Fibroblast of lung (primary cell): ENCODE measurements around the gene SFSWAP. TPM values are rescaled to one million over a fixed set of nuclear protein-coding genes. Genes with fewer than 3 reads are reported as not detected.

Experiments used
- DNase-seq, 2 donors: peaks; one replicate each; pipeline versions ENCODE4 v3.0.0 to v3.0.0-alpha.2; 2010; ENCODE audit warnings: low read depth in 2 of 2
- H2AFZ ChIP-seq: 2 replicates; pipeline ENCODE4 v1.5.1; 2012; ENCODE audit warnings: low read length, control low read depth, inconsistent platforms
- H3K27ac ChIP-seq: 2 replicates; pipeline ENCODE4 v1.5.1; 2011; ENCODE audit warnings: low read length, control low read depth; ENCODE audit not compliant: insufficient read depth
- H3K27me3 ChIP-seq: 2 replicates; pipeline ENCODE4 v1.5.1; 2011; ENCODE audit warnings: mild to moderate bottlenecking, low read length; ENCODE audit not compliant: control insufficient read depth, insufficient read depth
- H3K36me3 ChIP-seq: 2 replicates; pipeline ENCODE4 v1.5.1; 2011; ENCODE audit warnings: low read length; ENCODE audit not compliant: control insufficient read depth, insufficient read depth
- H3K4me1 ChIP-seq: 2 replicates; pipeline ENCODE4 v1.5.1; 2011; ENCODE audit warnings: low read length; ENCODE audit not compliant: control insufficient read depth, insufficient read depth; ENCODE audit errors: extremely low read depth
- H3K4me2 ChIP-seq: 2 replicates; pipeline ENCODE4 v1.5.1; 2011; ENCODE audit warnings: low read length, control low read depth; ENCODE audit not compliant: insufficient read depth; ENCODE audit errors: extremely low read depth
- H3K4me3 ChIP-seq, 4 experiments: fragments of 200-600 bp in 1 of 4; sonication (generic) in 1 of 4; replicated peaks in 1 of 4; 2 replicates each; pipeline ENCODE4 v1.5.1; 2011 to 2016; ENCODE audit warnings: low read length in 4 of 4, low read depth in 3 of 4, mild to moderate bottlenecking in 3 of 4, control low read depth in 2 of 4, inconsistent platforms in 1 of 4, mixed read lengths in 1 of 4; ENCODE audit not compliant: insufficient read depth in 1 of 4; ENCODE audit errors: control extremely low read depth in 1 of 4
- H3K79me2 ChIP-seq: 2 replicates; pipeline ENCODE4 v1.5.1; 2012; ENCODE audit warnings: mild to moderate bottlenecking, low read length, inconsistent platforms; ENCODE audit not compliant: control insufficient read depth, insufficient read depth
- H3K9ac ChIP-seq: 2 replicates; pipeline ENCODE4 v1.5.1; 2011; ENCODE audit warnings: mild to moderate bottlenecking, low read length, control low read depth; ENCODE audit not compliant: insufficient read depth
- H3K9me3 ChIP-seq: 2 replicates; pipeline ENCODE4 v1.5.1; 2012; ENCODE audit warnings: low read depth, low read length; ENCODE audit not compliant: control insufficient read depth, insufficient read depth
- H4K20me1 ChIP-seq: 2 replicates; pipeline ENCODE4 v1.5.1; 2011; ENCODE audit warnings: low read length; ENCODE audit not compliant: control insufficient read depth, insufficient read depth; ENCODE audit errors: extremely low read depth
- CTCF ChIP-seq, 2 donors: IDR thresholded peaks in 1 of 2; conservative IDR thresholded peaks in 1 of 2; 1 replicate in 1 of 2; 2 replicates in 1 of 2; pipeline ENCODE4 v1.5.1; 2011 to 2012; ENCODE audit warnings: low read length in 2 of 2, control low read depth in 1 of 2, inconsistent platforms in 1 of 2, low read depth in 1 of 2, mild to moderate bottlenecking in 1 of 2
- EZH2 ChIP-seq: IDR thresholded peaks from 2 replicates; pipeline ENCODE4 v1.5.1; 2012; ENCODE audit warnings: low read length, control low read depth, mild to moderate bottlenecking; ENCODE audit errors: missing control alignments
- polyA plus RNA-seq, 2 donors: library from polyadenylated mRNA; depleted of rRNA in 1 of 2; stranded (reverse) in 1 of 2; unstranded in 1 of 2; fragments of >200 nt; gene quantifications; 2 replicates each; pipeline ENCODE4 v1.2.1, GENCODE V29; 2011 to 2012; ENCODE audit warnings: missing spikeins in 1 of 2
- total RNA-seq: library from RNA; depleted of rRNA; stranded (reverse); fragments of >200 nt; gene quantifications from 2 replicates; pipeline ENCODE4 v1.2.1, GENCODE V29; 2014

The SFSWAP gene
- total and polyA plus RNA-seq, 2 donors (not counting 1 experiment from before 2014, with no cell fraction given) = 9.9 to 23.3 TPM

- no peak for DNase-seq
- H3K9ac ChIP-seq = no peak overlapping the region
- no peak overlapping the region for H2AFZ ChIP-seq
- H3K4me1 ChIP-seq = no peaks in the 10 kb centered on the region
- no peaks in the 10 kb centered on the region for H4K20me1 ChIP-seq
- H3K9me3 ChIP-seq = no peaks in the 10 kb centered on the region
- no peak overlapping the region for H3K27ac ChIP-seq
- no peak overlapping the region for H3K4me2 ChIP-seq
- H3K4me3 ChIP-seq = no peak overlapping the region
- no peaks in the 10 kb centered on the region for H3K36me3 ChIP-seq
- TF ChIP-seq CTCF (conservative IDR thresholded peaks at IDR 0.05 in 1 of 2, IDR thresholded peaks at IDR 0.05 in 1 of 2; ENCODE audit: low read depth in 1 of 2, low read length in 2 of 2) = no peak
- no peak for TF ChIP-seq EZH2
- H3K79me2 ChIP-seq = no peaks in the 10 kb centered on the region
- H3K27me3 ChIP-seq = no peaks in the 10 kb centered on the region
Measured at GRCh38 chr12:131683266-131684014, 27.4 kb upstream of the SFSWAP start.

GRCh38 chr12:131684015-131684725, 26.7 kb upstream of the SFSWAP start:
- Histone ChIP-seq H2AFZ (no peak overlapping the region), H3K27ac (no peak overlapping the region), H4K20me1 (no peaks in the 10 kb centered on the region), H3K4me2 (no peak overlapping the region), H3K9ac (no peak overlapping the region), H3K4me1 (no peaks in the 10 kb centered on the region), H3K4me3 (no peak overlapping the region), H3K27me3 (no peaks in the 10 kb centered on the region), H3K9me3 (no peaks in the 10 kb centered on the region), H3K36me3 (no peaks in the 10 kb centered on the region), H3K79me2 (no peaks in the 10 kb centered on the region)
- DNase-seq = no peak
- no peak for TF ChIP-seq EZH2
- no peak for TF ChIP-seq CTCF (conservative IDR thresholded peaks at IDR 0.05 in 1 of 2, IDR thresholded peaks at IDR 0.05 in 1 of 2; ENCODE audit: low read depth in 1 of 2, low read length in 2 of 2)

GRCh38 chr12:131687346-131688125, 23.4 kb upstream of the SFSWAP start:
- TF ChIP-seq CTCF (conservative IDR thresholded peaks at IDR 0.05 in 1 of 2, IDR thresholded peaks at IDR 0.05 in 1 of 2; ENCODE audit: low read depth in 1 of 2, low read length in 2 of 2) (no peak), EZH2 (no peak)
- H3K4me1 ChIP-seq = no peaks in the 10 kb centered on the region
- no peak for DNase-seq

More at GRCh38 chr12:131687346-131688125, 23.4 kb upstream of the SFSWAP start:
- Histone ChIP-seq H3K36me3 (no peaks in the 10 kb centered on the region), H4K20me1 (no peaks in the 10 kb centered on the region), H3K79me2 (no peaks in the 10 kb centered on the region), H3K4me2 (no peak overlapping the region), H2AFZ (no peak overlapping the region), H3K9me3 (no peaks in the 10 kb centered on the region), H3K27me3 (no peaks in the 10 kb centered on the region), H3K9ac (no peak overlapping the region), H3K27ac (no peak overlapping the region), H3K4me3 (no peak overlapping the region)
